ENCODE measurements around the gene UBAC2. TPM values are rescaled to one million over a fixed set of nuclear protein-coding genes. Genes with fewer than 3 reads are reported as not detected.

Gene UBAC2
- total RNA-seq, 2 experiments from 2014 or later = 26.8 to 28.5 TPM

DNA sequence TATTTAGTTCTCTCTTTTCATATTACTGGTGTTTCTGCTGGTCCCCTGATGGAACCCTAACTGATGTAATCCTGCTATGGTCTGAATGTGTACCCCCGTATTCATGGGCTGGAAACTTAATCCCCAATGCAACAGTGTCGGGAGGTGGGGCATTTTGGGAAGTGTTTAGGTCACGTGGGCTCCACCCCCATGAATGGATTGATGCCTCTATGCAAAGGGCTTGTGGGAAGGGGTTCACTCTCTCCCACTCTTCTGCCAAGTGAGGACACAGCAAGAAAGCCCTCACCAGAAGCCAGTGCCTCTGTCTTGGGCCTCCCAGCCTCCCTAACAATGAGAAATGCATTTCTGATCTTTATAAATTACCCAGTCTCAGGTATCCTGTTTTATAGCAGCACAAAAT is 21.2 kb upstream of the UBAC2 start:
- H3K27ac ChIP-seq (ENCODE audit: low read depth, low read length, poor library complexity, severe bottlenecking) = no peak overlapping the region
- H4K20me1 ChIP-seq (ENCODE audit: insufficient read depth, low read length) = no peaks in the 10 kb centered on the region
- ChIA-PET POLR2A (no interaction called here), CTCF (ENCODE audit: unreplicated experiment) (no interaction called here)
- no peak overlapping the region for H2AFZ ChIP-seq (ENCODE audit: low read length)
- BruUV-seq (replicated peaks) = no TSS peak
- H3K4me1 ChIP-seq (ENCODE audit: insufficient read depth, low read length, poor library complexity, severe bottlenecking) = peaks cover 30% of the 10 kb centered on the region
- H3K79me2 ChIP-seq (ENCODE audit: insufficient read depth, low read depth, low read length) = no peaks in the 10 kb centered on the region
- intact Hi-C loops (cut with micrococcal nuclease; ENCODE audit: unreplicated experiment) = loop anchor here (2.0 to 5.0 kb wide), 3 partner anchors 21 to 208 kb away; partner anchors contain the start of gene UBAC2
- DNase-seq (ENCODE audit: low spot score) = no peak
- peaks cover 13% of the 10 kb centered on the region; the same call in 1 of the 2 replicates for H3K9me3 ChIP-seq (ENCODE audit: low read length)
- peak overlapping the region; percentile 52 for H3K4me2 ChIP-seq (ENCODE audit: low read length)
- H3K9me2 ChIP-seq (ENCODE audit: insufficient read depth, low read length) = no peaks in the 10 kb centered on the region
- TF ChIP-seq, protein P1, sequence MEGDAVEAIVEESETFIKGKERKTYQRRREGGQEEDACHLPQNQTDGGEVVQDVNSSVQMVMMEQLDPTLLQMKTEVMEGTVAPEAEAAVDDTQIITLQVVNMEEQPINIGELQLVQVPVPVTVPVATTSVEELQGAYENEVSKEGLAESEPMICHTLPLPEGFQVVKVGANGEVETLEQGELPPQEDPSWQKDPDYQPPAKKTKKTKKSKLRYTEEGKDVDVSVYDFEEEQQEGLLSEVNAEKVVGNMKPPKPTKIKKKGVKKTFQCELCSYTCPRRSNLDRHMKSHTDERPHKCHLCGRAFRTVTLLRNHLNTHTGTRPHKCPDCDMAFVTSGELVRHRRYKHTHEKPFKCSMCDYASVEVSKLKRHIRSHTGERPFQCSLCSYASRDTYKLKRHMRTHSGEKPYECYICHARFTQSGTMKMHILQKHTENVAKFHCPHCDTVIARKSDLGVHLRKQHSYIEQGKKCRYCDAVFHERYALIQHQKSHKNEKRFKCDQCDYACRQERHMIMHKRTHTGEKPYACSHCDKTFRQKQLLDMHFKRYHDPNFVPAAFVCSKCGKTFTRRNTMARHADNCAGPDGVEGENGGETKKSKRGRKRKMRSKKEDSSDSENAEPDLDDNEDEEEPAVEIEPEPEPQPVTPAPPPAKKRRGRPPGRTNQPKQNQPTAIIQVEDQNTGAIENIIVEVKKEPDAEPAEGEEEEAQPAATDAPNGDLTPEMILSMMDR (conservative IDR thresholded peaks at IDR 0.05; ENCODE audit: low read length) = no peak
- TF ChIP-seq EZH2phosphoT487 (IDR thresholded peaks at IDR 0.05; ENCODE audit: borderline replicate concordance, low read depth, low read length) = no peak
- H3K4me3 ChIP-seq (ENCODE audit: low read depth, low read length, poor library complexity, severe bottlenecking) = no peak overlapping the region
- H3K36me3 ChIP-seq (ENCODE audit: insufficient read depth, low read length) = no peaks in the 10 kb centered on the region; the same call in 1 of the 2 replicates

DNA sequence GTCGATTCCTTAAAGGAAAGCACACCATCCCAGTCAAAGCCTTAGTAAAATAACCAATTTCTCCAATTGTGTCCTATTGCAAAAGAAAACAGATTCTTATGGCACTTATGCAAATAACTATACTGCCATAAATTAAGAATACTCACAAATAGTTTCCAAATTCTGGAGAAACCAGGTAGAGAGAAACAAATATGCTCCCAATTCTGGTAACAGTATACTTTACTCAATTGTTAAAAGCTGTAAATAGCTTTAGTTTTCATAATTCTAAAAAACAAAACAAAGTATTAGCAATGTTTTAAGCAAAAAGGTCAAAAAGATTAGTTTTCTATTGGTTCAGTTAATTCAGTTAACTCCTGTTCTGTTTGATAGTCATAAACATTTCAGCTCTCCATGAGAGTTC is 18.2 kb upstream of the UBAC2 start:
- no TSS peak for BruUV-seq (replicated peaks)
- H3K4me1 ChIP-seq (ENCODE audit: insufficient read depth, low read length, poor library complexity, severe bottlenecking) = peaks cover 20% of the 10 kb centered on the region
- ChIA-PET POLR2A (interaction anchor here (0.7 kb wide), 1 partner anchor 56 kb away, joined by 3 read pairs; no protein-coding TSS in a partner anchor), CTCF (ENCODE audit: unreplicated experiment) (no interaction called here)
- H3K79me2 ChIP-seq (ENCODE audit: insufficient read depth, low read depth, low read length) = no peaks in the 10 kb centered on the region
- intact Hi-C loops (cut with micrococcal nuclease; ENCODE audit: unreplicated experiment) = no loop called here
- H3K27ac ChIP-seq (ENCODE audit: low read depth, low read length, poor library complexity, severe bottlenecking) = no peak overlapping the region
- no peaks in the 10 kb centered on the region for H4K20me1 ChIP-seq (ENCODE audit: insufficient read depth, low read length)
- DNase-seq (ENCODE audit: low spot score) = peak; percentile 30
- H3K36me3 ChIP-seq (ENCODE audit: insufficient read depth, low read length) = no peaks in the 10 kb centered on the region; the same call in 1 of the 2 replicates
- H3K9me3 ChIP-seq (ENCODE audit: low read length) = peaks cover 13% of the 10 kb centered on the region; the same call in 1 of the 2 replicates
- no peaks in the 10 kb centered on the region for H3K9me2 ChIP-seq (ENCODE audit: insufficient read depth, low read length)
- TF ChIP-seq, protein P1 (conservative IDR thresholded peaks at IDR 0.05; ENCODE audit: low read length) = no peak
- no peak for TF ChIP-seq EZH2phosphoT487 (IDR thresholded peaks at IDR 0.05; ENCODE audit: borderline replicate concordance, low read depth, low read length)
- no peak overlapping the region for H2AFZ ChIP-seq (ENCODE audit: low read length)
- no peak overlapping the region for H3K4me2 ChIP-seq (ENCODE audit: low read length)
- no peak overlapping the region for H3K4me3 ChIP-seq (ENCODE audit: low read depth, low read length, poor library complexity, severe bottlenecking)

DNA sequence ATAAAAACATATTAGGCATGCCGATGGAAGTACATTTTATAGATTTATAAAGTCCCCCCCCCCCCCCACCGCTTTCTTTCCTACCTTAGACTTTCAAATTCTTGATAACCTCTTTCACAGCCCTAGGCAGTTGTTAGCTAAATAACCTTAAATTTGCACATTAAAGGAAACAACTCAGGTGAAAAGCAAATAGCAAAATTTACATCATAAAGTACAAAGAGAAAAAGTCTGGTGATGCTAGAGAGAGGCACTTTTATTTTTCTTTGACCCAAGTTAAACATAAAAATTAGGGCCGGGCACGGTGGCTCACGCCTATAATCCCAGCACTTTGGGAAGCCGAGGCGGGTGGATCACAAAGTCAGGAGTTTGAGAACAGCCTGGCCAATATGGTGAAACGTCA is 15.0 kb upstream of the UBAC2 start:
- Histone ChIP-seq H3K9me2 (ENCODE audit: insufficient read depth, low read length) (no peaks in the 10 kb centered on the region), H2AFZ (ENCODE audit: low read length) (no peak overlapping the region), H3K79me2 (ENCODE audit: insufficient read depth, low read depth, low read length) (no peaks in the 10 kb centered on the region), H3K4me3 (ENCODE audit: low read depth, low read length, poor library complexity, severe bottlenecking) (no peak overlapping the region), H3K4me2 (ENCODE audit: low read length) (no peak overlapping the region), H3K36me3 (ENCODE audit: insufficient read depth, low read length) (no peaks in the 10 kb centered on the region; the same call in 1 of the 2 replicates), H3K4me1 (ENCODE audit: insufficient read depth, low read length, poor library complexity, severe bottlenecking) (no peaks in the 10 kb centered on the region), H3K27ac (ENCODE audit: low read depth, low read length, poor library complexity, severe bottlenecking) (no peak overlapping the region), H3K9me3 (ENCODE audit: low read length) (peaks cover 13% of the 10 kb centered on the region; the same call in 1 of the 2 replicates), H4K20me1 (ENCODE audit: insufficient read depth, low read length) (no peaks in the 10 kb centered on the region)
- ChIA-PET POLR2A (interaction anchor here (0.6 to 1.5 kb wide), 4 partner anchors 16 to 294 kb away, joined by 3 to 5 read pairs (median 4); no protein-coding TSS in a partner anchor), CTCF (ENCODE audit: unreplicated experiment) (no interaction called here)
- no peak for TF ChIP-seq EZH2phosphoT487 (IDR thresholded peaks at IDR 0.05; ENCODE audit: borderline replicate concordance, low read depth, low read length)
- TF ChIP-seq, protein P1 (conservative IDR thresholded peaks at IDR 0.05; ENCODE audit: low read length) = no peak
- BruUV-seq (replicated peaks) = no TSS peak
- intact Hi-C loops (cut with micrococcal nuclease; ENCODE audit: unreplicated experiment) = no loop called here
- DNase-seq (ENCODE audit: low spot score) = no peak

Data from OCI-LY7 (cell line).